Dendritic cell treated with granulocyte-macrophage colony-stimulating factor and Interleukin-4, amounts not matched to agents 40 ng/mL and 50 ng/mL, for 4 days (primary cell): ENCODE results near the gene GPM6B.
"Not testable (repeated sequence)": the region's sequence is repeated elsewhere in the genome, so short reads cannot be mapped to it uniquely, and the experiment has no call there.

Experiments
- H3K27ac Mint-ChIP-seq: one replicate; pipeline ENCODE4 v1.8.0; 2022; ENCODE audit warnings: mild to moderate bottlenecking, mixed read lengths
- H3K27me3 Mint-ChIP-seq: one replicate; pipeline ENCODE4 v1.8.0; 2022; ENCODE audit warnings: mild to moderate bottlenecking, mixed read lengths
- H3K36me3 Mint-ChIP-seq: one replicate; pipeline ENCODE4 v1.8.0; 2022; ENCODE audit warnings: low read depth, mixed read lengths
- H3K4me1 Mint-ChIP-seq: one replicate; pipeline ENCODE4 v1.8.0; 2022; ENCODE audit warnings: low read depth, mixed read lengths
- H3K4me3 Mint-ChIP-seq: one replicate; pipeline ENCODE4 v1.8.0; 2022; ENCODE audit warnings: mild to moderate bottlenecking, moderate library complexity, mixed read lengths
- H3K9me3 Mint-ChIP-seq: one replicate; pipeline ENCODE4 v1.8.0; 2022; ENCODE audit warnings: mixed read lengths
- intact Hi-C: fragments of 100-400 bp; cut with micrococcal nuclease; formaldehyde crosslinking; loops from one replicate; pipeline ENCODE4 v1.15.0; 2022

GPM6B gene

DNA sequence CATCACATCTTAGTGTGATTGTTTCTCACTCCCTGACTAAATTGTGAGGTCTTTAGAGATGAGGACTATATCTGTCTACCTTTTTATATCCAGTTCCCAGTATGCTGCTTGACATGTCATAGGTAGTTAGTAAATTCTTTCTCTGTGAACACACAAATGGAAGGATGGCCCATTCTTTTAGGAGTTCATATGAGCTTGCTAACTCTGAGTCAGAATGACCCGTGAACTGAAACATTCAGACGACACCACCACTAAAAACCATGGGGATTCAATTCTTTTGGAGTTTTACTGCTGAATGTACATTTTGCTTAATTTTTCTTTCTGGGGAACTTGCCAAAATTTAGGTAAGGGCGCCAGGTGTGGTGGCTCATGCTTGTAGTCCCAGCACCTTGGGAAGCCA is 68.4 kb downstream of the GPM6B start:
- Mint-ChIP-seq H3K4me1 (peaks cover 22% of the 10 kb centered on the region), H3K9me3 (no peaks in the 10 kb centered on the region), H3K4me3 (no peak overlapping the region), H3K36me3 (peaks cover 24% of the 10 kb centered on the region), H3K27me3 (no peaks in the 10 kb centered on the region), H3K27ac (no peak overlapping the region)
- intact Hi-C loops: loop anchor here (5.0 kb wide), 2 partner anchors 91 to 241 kb away; no protein-coding TSS in a partner anchor

DNA sequence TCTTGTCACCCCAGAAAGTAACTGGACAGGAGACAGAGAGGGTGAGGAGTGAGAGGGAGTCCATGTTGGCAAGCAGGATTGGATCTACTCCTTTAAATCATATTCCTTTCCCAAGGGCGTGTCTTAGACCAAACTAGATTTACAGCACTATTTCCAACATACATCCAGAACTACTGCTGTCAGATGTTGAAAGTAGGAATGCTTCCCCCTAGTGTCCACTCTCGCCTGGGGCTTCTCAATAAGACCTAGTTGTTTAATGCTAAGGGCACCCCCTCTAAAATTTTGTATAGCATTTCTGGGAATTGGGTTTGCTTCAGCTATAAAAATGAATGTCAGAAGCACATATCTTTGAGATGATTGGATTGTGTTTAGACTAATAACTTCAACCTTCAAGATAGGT is 69.1 kb downstream of the GPM6B start:
- peak overlapping the region; percentile 42 for H3K27ac Mint-ChIP-seq
- peaks cover 24% of the 10 kb centered on the region for H3K36me3 Mint-ChIP-seq
- no peaks in the 10 kb centered on the region for H3K27me3 Mint-ChIP-seq
- intact Hi-C loops: loop anchor here (5.0 kb wide), 2 partner anchors 91 to 241 kb away; no protein-coding TSS in a partner anchor
- H3K9me3 Mint-ChIP-seq: no peaks in the 10 kb centered on the region
- H3K4me1 Mint-ChIP-seq: peaks cover 18% of the 10 kb centered on the region
- H3K4me3 Mint-ChIP-seq: no peak overlapping the region

DNA sequence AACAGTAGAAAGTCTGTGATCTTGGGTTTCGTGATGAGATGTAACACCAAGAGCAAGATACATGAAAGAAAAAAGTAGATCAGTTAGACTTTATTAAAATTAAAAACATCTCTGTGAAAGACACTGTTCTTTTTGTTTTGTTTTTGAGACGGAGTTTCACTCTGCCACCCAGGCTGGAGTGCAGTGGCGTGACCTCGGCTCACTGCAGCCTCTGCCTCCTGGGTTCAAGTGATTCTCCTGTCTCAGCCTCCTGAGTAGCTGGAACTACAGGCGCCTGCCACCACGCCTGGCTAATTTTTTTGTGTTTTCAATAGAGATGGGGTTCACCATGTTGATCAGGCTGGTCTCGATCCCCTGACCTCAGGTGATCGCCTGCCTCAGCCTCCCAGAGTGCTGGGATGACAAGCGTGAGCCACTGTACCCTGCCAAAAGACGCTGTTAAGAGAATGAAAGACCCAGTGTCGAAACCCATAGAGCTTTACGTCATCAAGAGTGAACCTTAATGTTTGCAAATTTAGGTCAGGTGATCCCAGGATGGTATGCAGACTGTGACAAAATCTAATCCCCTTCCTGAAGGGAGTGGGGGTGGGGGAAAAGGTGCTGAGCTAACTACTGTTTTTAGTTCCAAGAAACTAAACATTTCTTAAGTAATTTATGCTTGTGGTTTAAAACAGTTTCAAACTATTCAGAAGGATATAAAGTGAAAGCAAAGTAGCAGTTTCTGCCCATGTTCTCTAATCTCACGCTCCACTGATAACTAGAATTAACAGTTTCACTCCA is 74.3 kb downstream of the GPM6B start:
- Mint-ChIP-seq H3K36me3 (peaks cover 28% of the 10 kb centered on the region), H3K27me3 (no peaks in the 10 kb centered on the region), H3K27ac (peak overlapping the region; percentile 69), H3K9me3 (no peaks in the 10 kb centered on the region), H3K4me3 (peak overlapping the region; percentile 13), H3K4me1 (peaks cover 17% of the 10 kb centered on the region)
- intact Hi-C loops: no loop called here

DNA sequence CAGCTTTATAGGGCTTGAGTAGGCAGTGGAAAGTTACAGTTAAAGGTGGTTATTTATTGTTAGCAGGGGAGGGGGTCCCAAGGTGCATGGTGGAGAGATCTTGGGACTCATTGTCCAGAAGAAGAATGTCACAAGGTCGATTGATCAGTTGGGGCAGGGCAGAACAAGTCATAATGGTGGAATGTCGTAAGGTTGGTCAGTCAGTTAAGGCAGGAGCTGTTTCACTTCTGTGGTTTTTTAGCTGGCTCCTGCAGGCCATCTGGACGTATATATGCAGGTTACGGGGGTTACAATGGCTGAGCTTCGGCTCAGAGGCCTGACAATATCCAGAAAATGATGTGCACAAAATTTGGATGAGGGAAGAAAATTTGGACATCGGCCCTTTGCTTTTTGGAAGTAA is 75.2 kb downstream of the GPM6B start:
- no peak overlapping the region for H3K4me3 Mint-ChIP-seq
- no peaks in the 10 kb centered on the region for H3K9me3 Mint-ChIP-seq
- intact Hi-C loops: no loop called here
- no peaks in the 10 kb centered on the region for H3K27me3 Mint-ChIP-seq
- H3K36me3 Mint-ChIP-seq: peaks cover 19% of the 10 kb centered on the region
- H3K4me1 Mint-ChIP-seq: peaks cover 10% of the 10 kb centered on the region
- H3K27ac Mint-ChIP-seq: no peak overlapping the region

DNA sequence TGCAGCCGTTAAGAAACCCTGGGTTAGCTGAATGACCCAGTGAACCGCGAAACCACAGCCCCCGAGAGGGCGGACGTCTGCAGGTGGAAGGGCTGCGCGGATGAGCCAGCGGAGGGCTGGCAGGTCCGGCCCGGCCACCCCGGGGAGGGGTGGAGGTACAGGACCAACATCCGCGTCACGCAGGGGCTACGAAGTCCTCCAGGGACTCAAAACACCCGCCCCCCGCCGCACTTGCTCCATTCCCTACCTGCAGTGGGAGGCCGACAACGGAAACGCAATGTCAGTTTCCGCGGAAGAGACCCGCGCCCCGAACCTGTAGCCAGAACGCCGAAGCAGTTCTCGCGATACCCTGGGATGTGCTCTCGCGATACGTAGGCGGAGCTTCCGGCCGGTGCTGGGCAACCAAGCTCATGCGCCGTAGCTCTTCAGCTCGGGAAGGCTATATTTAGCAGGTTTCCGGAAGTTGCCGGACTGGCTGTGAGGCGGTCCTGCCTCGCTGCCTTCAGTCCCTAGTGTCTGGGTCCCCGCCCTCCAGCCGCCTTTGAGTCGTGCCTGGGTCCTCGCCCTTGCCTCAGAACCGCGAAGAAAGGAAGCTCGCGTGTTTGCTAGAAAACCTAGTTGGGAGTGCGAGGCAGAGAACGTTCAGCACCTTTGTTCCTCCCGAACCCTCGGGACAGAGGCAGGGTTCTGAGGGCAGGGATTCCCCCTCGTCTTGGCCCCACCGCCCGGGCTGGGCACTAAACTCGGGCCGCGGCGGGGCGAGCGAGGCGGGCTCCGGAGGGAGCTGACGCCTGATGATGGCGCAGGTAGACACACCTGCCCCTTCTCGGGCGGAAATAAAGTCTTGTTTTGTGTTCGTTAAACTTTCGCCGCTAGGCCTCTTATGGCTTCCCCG is 82.4 kb downstream of the GPM6B start, which contains the start of the genes OFD1 and TRAPPC2:
Gene OFD1, plus strand, starts transcription at position 471 of the 895 bp plus-strand sequence. Its CDS starts 324 bp downstream, at position 795.
Gene TRAPPC2, minus strand, starts transcription at position 343 of the 895 bp plus-strand sequence. CDS start 14,657 bp downstream, outside the sequence.
- Mint-ChIP-seq H3K36me3 (peaks cover 13% of the 10 kb centered on the region), H3K4me3 (peak within 1 kb of the TSS; percentile 95), H3K27ac (peak within 1 kb of the TSS; percentile 89), H3K4me1 (peaks cover 24% of the 10 kb centered on the region), H3K9me3 (no peaks in the 10 kb centered on the region), H3K27me3 (no peaks in the 10 kb centered on the region)
- intact Hi-C loops: loop anchor here (2.0 to 5.0 kb wide), 2 partner anchors 37 to 76 kb away; no protein-coding TSS in a partner anchor

DNA sequence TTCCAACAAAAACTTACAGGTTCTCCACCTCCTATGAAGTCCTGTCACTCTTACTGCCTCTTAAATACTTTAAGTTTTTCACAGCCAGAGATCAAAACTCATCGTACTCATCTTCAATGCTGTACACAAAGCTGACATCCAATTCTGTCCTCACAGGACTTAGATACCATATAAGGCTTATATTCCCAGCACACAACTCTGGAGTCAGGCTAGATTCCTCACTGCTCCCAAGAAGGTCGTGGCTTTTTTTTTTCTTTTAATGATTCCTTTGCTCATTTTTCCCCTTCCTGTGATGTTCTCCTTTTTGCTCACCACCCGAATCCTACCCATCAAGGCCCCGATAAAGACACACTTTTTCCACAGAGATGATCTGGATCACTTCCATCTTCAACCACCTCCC is 83.4 kb downstream of the GPM6B start:
- intact Hi-C loops: loop anchor here (5.0 kb wide), 1 partner anchor 36 kb away; no protein-coding TSS in a partner anchor
- H3K9me3 Mint-ChIP-seq: no peaks in the 10 kb centered on the region
- no peaks in the 10 kb centered on the region for H3K27me3 Mint-ChIP-seq
- H3K4me1 Mint-ChIP-seq: peaks cover 28% of the 10 kb centered on the region
- peak overlapping the region; percentile 95 for H3K4me3 Mint-ChIP-seq
- peak overlapping the region; percentile 89 for H3K27ac Mint-ChIP-seq
- H3K36me3 Mint-ChIP-seq: peaks cover 13% of the 10 kb centered on the region

DNA sequence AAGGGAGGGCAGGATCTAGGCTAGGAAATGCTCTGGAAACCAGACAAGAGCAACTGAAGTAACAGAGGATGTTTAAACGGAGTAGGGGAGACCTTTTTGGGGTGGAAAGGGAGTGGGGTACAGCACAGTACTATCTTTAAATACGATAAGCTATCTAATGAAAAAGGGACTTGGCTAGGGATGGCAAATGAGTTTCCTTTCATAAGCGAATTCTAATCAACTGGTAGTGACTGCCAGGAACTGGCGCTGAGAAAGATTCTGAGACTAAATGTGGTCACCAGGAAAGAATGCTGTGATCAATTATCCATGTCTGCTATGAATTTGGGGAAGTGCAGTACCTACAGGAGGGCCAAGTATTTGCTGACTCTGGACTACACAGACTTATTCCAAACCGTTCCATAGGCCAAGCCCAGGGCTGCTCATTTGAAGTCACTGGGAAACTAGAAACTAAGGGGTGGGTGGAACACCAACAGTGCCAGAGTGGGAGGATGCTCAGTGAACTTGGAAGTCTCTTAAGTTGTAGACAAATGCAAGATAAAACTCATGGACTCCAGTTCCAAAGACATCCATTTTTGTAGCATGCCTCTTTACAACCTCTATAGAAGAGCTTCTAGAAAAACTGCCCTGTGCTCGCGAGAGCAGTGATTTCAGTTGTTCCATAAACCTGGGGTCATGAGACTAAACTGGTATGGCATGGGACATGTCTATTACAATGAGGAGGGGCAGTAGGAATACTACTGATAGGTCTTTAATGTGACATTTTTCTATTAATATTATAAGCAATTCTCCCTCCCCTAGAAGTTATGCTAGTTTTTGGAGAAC is 84.4 kb downstream of the GPM6B start:
- H3K27ac Mint-ChIP-seq: peak overlapping the region; percentile 1

DNA sequence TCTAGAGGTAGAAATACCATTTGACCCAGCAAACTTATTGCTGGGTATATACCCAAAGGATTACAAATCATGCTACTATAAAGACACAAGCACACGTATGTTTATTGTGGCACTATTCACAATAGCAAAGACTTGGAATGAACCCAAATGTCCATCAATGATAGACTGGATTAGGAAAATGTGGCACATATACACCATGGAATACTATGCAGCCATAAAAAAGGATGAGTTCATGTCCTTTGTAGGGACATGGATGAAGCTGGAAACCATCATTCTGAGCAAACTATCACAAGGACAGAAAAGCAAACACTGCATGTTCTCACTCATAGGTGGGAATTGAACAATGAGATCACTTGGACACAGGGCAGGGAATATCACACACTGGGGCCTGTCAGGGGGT is 86.4 kb downstream of the GPM6B start:
- intact Hi-C loops: loop anchor here (5.0 kb wide), 1 partner anchor 33 kb away; no protein-coding TSS in a partner anchor
- Mint-ChIP-seq H3K36me3 (peaks cover 38% of the 10 kb centered on the region), H3K4me1 (peaks cover 48% of the 10 kb centered on the region)
- not testable (repeated sequence) for H3K27ac Mint-ChIP-seq, H3K27me3 Mint-ChIP-seq, H3K4me3 Mint-ChIP-seq, H3K9me3 Mint-ChIP-seq

More for the DNA sequence above, 84.4 kb downstream of the GPM6B start:
- H3K27me3 Mint-ChIP-seq: no peaks in the 10 kb centered on the region
- H3K4me1 Mint-ChIP-seq: peaks cover 33% of the 10 kb centered on the region
- peaks cover 19% of the 10 kb centered on the region for H3K36me3 Mint-ChIP-seq
- H3K9me3 Mint-ChIP-seq: no peaks in the 10 kb centered on the region
- no peak overlapping the region for H3K4me3 Mint-ChIP-seq
- intact Hi-C loops: loop anchor here (5.0 kb wide), 1 partner anchor 35 kb away; no protein-coding TSS in a partner anchor

DNA sequence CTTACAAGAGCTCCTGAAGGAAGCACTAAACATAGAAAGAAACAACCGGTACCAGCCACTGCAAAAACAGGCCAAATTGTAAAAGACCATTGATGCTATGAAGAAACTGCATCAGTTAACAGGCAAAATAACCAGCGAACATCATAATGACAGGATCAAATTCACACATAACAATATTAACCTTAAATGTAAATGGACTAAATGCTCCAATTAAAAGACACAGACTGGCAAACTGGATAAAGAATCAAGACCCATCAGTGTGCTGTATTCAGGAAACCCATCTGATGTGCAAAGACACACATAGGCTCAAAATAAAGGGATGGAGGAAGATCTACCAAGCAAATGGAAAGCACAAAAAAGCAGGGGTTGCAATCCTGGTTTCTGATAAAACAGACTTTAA is 90.3 kb downstream of the GPM6B start:
- H3K27me3 Mint-ChIP-seq, H3K27ac Mint-ChIP-seq, H3K9me3 Mint-ChIP-seq, intact Hi-C loops, H3K4me3 Mint-ChIP-seq: not testable (repeated sequence)
- Mint-ChIP-seq H3K36me3 (peaks cover 48% of the 10 kb centered on the region), H3K4me1 (peaks cover 34% of the 10 kb centered on the region)

DNA sequence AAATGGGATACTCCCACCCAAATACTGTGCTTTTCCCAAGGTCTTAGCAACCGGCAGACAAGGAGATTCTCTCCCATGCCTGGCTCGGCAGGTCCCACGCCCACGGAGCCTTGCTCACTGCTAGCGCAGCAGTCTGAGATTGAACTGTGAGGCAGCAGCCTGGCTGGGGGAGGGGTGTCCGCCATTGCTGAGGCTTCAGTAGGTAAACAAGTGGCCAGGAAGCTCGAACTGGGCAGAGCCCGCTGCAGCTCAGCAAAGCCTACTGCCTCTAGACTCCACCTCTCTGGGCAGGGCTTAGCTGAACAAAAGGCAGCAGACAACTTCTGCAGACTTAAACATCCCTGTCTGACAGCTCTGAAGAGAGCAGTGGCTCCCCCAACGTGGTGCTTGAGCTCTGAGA is 92.0 kb downstream of the GPM6B start:
- intact Hi-C loops, H3K4me3 Mint-ChIP-seq: not testable (repeated sequence)

DNA sequence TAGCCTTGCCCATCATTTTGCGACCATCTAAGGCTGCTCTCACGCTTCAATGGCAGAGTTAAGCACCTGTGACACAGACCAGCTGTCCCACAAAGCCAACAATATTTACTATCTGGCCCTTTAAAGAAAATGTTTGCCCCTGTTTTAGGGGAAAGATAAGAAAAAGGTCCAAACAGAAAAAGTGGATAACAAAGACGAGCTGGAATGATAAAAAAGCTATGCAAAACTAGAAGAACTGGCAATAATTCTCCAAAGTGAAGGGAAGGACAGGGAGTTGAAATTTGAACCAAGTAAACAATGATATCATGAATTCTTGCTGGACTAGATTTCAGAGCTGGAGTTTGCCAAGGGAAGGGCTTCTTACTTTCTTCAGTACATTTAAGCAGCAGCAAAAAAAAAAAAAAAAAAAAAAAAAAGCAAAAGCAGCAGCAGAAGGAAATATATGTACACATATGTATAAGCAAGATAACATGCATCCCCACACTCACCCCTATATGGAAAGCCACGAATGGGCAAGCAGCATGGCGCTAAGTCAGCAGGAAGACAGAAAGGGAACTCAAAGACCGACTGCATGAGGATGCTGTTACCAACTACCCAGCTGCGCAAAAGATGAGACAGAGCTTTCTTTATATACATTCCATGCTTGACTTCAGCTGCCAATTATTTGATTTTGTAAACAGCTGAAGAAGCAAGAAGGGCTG is 94.9 kb downstream of the GPM6B start:
- intact Hi-C loops: no loop called here
- Mint-ChIP-seq H3K4me3 (no peak overlapping the region), H3K36me3 (peaks cover 67% of the 10 kb centered on the region), H3K27me3 (no peaks in the 10 kb centered on the region), H3K9me3 (no peaks in the 10 kb centered on the region), H3K27ac (no peak overlapping the region), H3K4me1 (peaks cover 20% of the 10 kb centered on the region)

More for the DNA sequence above, 92.0 kb downstream of the GPM6B start:
- not testable (repeated sequence) for H3K27me3 Mint-ChIP-seq, H3K27ac Mint-ChIP-seq, H3K9me3 Mint-ChIP-seq
- H3K4me1 Mint-ChIP-seq: peaks cover 33% of the 10 kb centered on the region
- H3K36me3 Mint-ChIP-seq: peaks cover 54% of the 10 kb centered on the region

DNA sequence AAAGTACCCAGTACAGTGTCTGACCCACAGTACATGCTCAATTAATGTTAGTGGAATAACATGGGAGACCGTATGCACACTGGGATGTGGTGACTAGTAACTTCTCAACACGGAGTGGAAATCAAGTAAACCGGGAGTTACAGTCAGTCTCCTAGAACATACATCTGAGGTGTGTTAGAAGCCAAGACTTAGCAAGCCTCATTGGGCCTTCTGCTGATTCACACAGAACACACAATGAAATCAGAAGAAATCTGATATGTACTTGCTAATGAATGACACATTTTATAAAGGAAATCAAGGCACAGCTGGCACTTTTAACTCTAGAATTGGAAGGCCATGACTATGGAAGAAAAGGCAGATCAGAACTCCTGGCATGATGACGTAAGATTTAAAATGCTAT is 95.5 kb downstream of the GPM6B start:
- intact Hi-C loops: no loop called here
- Mint-ChIP-seq H3K27me3 (no peaks in the 10 kb centered on the region), H3K4me1 (peaks cover 15% of the 10 kb centered on the region), H3K4me3 (no peak overlapping the region), H3K27ac (no peak overlapping the region), H3K9me3 (no peaks in the 10 kb centered on the region), H3K36me3 (peaks cover 64% of the 10 kb centered on the region)
